Stimulated activated naive CD8-positive, alpha-beta T cell treated with anti-CD3 and anti-CD28 coated beads, Interleukin-15, Interleukin-2, amounts not matched to agents 100 U/mL and 50 U/mL, for 24 hours (primary cell): ENCODE results near the gene HADHA.

Experiments used
- ATAC-seq: fragments of 150-1000 bp; cut with Tn5 transposase; one replicate; pipeline ENCODE4 v1.10.0; 2021
- DNase-seq: peaks from one replicate; pipeline ENCODE4 v3.0.0; 2021

HADHA gene

GRCh38 chr2:26245231-26245732, 850 bp upstream of the HADHA start:
- ATAC-seq (peak; percentile 37), DNase-seq (peak; percentile 58)

GRCh38 chr2:26243470-26244308, 743 bp downstream of the HADHA start:
- no peak for ATAC-seq
- DNase-seq = no peak

GRCh38 chr2:26241928-26242436, 2.5 kb downstream of the HADHA start:
- no peak for ATAC-seq
- DNase-seq = no peak

- no peak for ATAC-seq
- DNase-seq = no peak
These were observed 6.0 kb downstream of the HADHA start for GRCh38 chr2:26238311-26238958.

GRCh38 chr2:26237868-26238267, 6.6 kb downstream of the HADHA start:
- no peak for ATAC-seq

GRCh38 chr2:26235089-26235488, 9.3 kb downstream of the HADHA start:
- DNase-seq (no peak), ATAC-seq (no peak)

More at GRCh38 chr2:26237868-26238267, 6.6 kb downstream of the HADHA start:
- no peak for DNase-seq

GRCh38 chr2:26230806-26231205, 13.6 kb downstream of the HADHA start:
- ATAC-seq = no peak
- no peak for DNase-seq

GRCh38 chr2:26229595-26229994, 14.8 kb downstream of the HADHA start:
- ATAC-seq (no peak), DNase-seq (no peak)

GRCh38 chr2:26224095-26224494, 20.3 kb downstream of the HADHA start:
- ATAC-seq = no peak

GRCh38 chr2:26223018-26223417, 21.4 kb downstream of the HADHA start:
- DNase-seq (no peak), ATAC-seq (no peak)

More at GRCh38 chr2:26224095-26224494, 20.3 kb downstream of the HADHA start:
- DNase-seq = no peak

GRCh38 chr2:26217720-26218119, 26.7 kb downstream of the HADHA start:
- DNase-seq (no peak), ATAC-seq (no peak)

GRCh38 chr2:26216587-26216986, 27.8 kb downstream of the HADHA start:
- no peak for DNase-seq
- no peak for ATAC-seq

GRCh38 chr2:26215833-26216232, 28.6 kb downstream of the HADHA start:
- no peak for ATAC-seq
- no peak for DNase-seq

- no peak for ATAC-seq
- no peak for DNase-seq
These were observed 29.7 kb downstream of the HADHA start for GRCh38 chr2:26214759-26215158.

- DNase-seq (no peak), ATAC-seq (no peak)
These were observed 32.4 kb downstream of the HADHA start for GRCh38 chr2:26212011-26212410.

- no peak for ATAC-seq
- DNase-seq = no peak
These were observed 40.5 kb downstream of the HADHA start for GRCh38 chr2:26203906-26204305.

- ATAC-seq = no peak
- DNase-seq = no peak
These were observed 41.4 kb downstream of the HADHA start for GRCh38 chr2:26202981-26203490.

GRCh38 chr2:26197516-26197915, 46.9 kb downstream of the HADHA start:
- no peak for ATAC-seq
- no peak for DNase-seq

- no peak for DNase-seq
- no peak for ATAC-seq
These were observed 47.6 kb downstream of the HADHA start for GRCh38 chr2:26196683-26197418.

- ATAC-seq (no peak), DNase-seq (no peak)
These were observed 49.1 kb downstream of the HADHA start for GRCh38 chr2:26195040-26195984.

GRCh38 chr2:26193578-26194231, 50.7 kb downstream of the HADHA start:
- no peak for DNase-seq
- ATAC-seq = peak; percentile 67
